GM04503 (cell line): ENCODE results near the gene FGF12.

Source experiments
- DNase-seq: peaks from one replicate; pipeline ENCODE4 v3.0.0-alpha.2; 2012; ENCODE audit warnings: low read depth

FGF12 gene

GRCh38 chr3:192684151-192684550 is 43.2 kb downstream of the FGF12 start:
- no peak for DNase-seq

GRCh38 chr3:192675958-192676649 is 51.2 kb downstream of the FGF12 start:
- DNase-seq = no peak

- no peak for DNase-seq
Measured at GRCh38 chr3:192655628-192656027, 71.7 kb downstream of the FGF12 start.

- no peak for DNase-seq
Measured at GRCh38 chr3:192655040-192655439, 72.3 kb downstream of the FGF12 start.

GRCh38 chr3:192653862-192654261 is 73.5 kb downstream of the FGF12 start:
- no peak for DNase-seq

GRCh38 chr3:192652727-192653126 is 74.6 kb downstream of the FGF12 start:
- no peak for DNase-seq

GRCh38 chr3:192651836-192652512 is 75.4 kb downstream of the FGF12 start:
- DNase-seq = no peak

- DNase-seq = no peak
Measured at GRCh38 chr3:192645437-192645836, 81.9 kb downstream of the FGF12 start.

GRCh38 chr3:192642651-192643050 is 84.7 kb downstream of the FGF12 start:
- DNase-seq = no peak

- DNase-seq = no peak
Measured at GRCh38 chr3:192641919-192642318, 85.4 kb downstream of the FGF12 start.

GRCh38 chr3:192639987-192640386 is 87.4 kb downstream of the FGF12 start:
- DNase-seq = no peak

GRCh38 chr3:192637803-192638202 is 89.5 kb downstream of the FGF12 start:
- no peak for DNase-seq

- DNase-seq = no peak
Measured at GRCh38 chr3:192636517-192637444, 90.6 kb downstream of the FGF12 start.

- DNase-seq = no peak
Measured at GRCh38 chr3:192629429-192629828, 97.9 kb downstream of the FGF12 start.

- DNase-seq = no peak
Measured at GRCh38 chr3:192621909-192622308, 105.4 kb downstream of the FGF12 start.

GRCh38 chr3:192620275-192620674 is 107.1 kb downstream of the FGF12 start:
- DNase-seq = no peak

- no peak for DNase-seq
Measured at GRCh38 chr3:192611411-192611810, 115.9 kb downstream of the FGF12 start.

GRCh38 chr3:192608726-192609600 is 118.4 kb downstream of the FGF12 start:
- DNase-seq = no peak

- no peak for DNase-seq
Measured at GRCh38 chr3:192607798-192608197, 119.5 kb downstream of the FGF12 start.

- DNase-seq = no peak
Measured at GRCh38 chr3:192597913-192598312, 129.4 kb downstream of the FGF12 start.

GRCh38 chr3:192597506-192597905 is 129.8 kb downstream of the FGF12 start:
- DNase-seq = no peak

GRCh38 chr3:192578729-192579128 is 148.6 kb downstream of the FGF12 start:
- no peak for DNase-seq
